ENCODE results near the gene GRK5.

Gene GRK5

DNA sequence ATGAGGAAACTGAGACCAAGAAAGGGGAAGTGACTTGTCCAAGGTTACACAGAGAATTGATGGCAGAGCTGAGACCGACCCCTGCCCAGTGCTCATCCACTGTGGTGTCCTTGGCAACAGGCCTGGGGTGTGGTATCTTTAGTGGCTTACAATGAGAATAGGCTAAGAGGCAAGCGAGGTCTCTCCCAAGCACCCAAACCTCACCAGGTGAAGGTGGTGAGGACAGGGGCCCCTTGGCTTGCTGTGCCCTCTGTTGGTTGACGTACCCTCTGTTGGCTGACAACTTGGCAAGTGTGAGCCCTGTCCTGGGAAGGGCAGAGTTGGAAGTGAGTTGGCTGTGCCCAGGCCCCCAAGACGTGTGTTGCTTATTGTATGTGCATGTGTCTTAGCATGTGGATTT, 166.9 kb downstream of the GRK5 start:
- DNase-seq: no peak
- no peaks in the 10 kb centered on the region; the same call in 1 of the 2 replicates for H3K4me1 ChIP-seq
- TF ChIP-seq, protein P1, sequence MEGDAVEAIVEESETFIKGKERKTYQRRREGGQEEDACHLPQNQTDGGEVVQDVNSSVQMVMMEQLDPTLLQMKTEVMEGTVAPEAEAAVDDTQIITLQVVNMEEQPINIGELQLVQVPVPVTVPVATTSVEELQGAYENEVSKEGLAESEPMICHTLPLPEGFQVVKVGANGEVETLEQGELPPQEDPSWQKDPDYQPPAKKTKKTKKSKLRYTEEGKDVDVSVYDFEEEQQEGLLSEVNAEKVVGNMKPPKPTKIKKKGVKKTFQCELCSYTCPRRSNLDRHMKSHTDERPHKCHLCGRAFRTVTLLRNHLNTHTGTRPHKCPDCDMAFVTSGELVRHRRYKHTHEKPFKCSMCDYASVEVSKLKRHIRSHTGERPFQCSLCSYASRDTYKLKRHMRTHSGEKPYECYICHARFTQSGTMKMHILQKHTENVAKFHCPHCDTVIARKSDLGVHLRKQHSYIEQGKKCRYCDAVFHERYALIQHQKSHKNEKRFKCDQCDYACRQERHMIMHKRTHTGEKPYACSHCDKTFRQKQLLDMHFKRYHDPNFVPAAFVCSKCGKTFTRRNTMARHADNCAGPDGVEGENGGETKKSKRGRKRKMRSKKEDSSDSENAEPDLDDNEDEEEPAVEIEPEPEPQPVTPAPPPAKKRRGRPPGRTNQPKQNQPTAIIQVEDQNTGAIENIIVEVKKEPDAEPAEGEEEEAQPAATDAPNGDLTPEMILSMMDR (IDR thresholded peaks at IDR 0.05; ENCODE audit: low read depth, low read length): no peak
- H3K36me3 ChIP-seq: no peaks in the 10 kb centered on the region
- no peak overlapping the region for H3K4me3 ChIP-seq (ENCODE audit: low read depth, low read length)
- no peaks in the 10 kb centered on the region for H3K27me3 ChIP-seq
- no peaks in the 10 kb centered on the region for H3K9me3 ChIP-seq

DNA sequence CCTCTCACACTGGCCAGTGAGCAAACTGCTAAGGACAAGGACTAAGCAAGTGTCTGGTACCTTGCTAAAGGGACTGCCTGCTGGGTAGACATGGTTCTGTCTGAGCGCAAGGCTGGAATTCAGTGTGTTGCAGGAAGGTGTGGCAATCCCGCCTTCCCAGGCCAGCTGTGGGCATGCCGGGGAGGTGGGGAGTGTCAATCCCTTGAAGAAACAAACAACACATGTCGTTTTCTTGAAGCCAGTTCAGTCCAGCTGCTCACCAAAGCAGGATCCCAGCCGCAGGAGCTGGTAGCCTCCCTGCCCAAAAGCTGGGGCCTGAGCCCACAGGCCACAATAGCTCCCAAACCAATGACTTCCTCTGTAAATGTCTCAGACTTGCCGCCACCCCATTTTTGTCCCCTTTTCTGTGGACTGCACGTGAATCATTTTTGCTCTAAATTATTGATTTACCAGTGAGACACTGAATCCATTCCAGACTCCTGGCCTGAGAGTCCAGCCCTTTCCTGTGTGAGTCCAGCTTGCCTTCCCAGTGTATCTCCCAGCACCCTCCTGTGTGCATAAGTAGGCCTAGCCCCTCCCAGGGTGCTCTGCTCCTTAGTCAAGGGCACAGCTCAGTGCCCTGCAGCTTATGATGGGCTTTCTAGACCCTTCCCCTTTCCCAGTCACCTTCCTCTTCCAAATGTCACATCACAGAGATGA, 168.4 kb downstream of the GRK5 start:
- H3K4me3 ChIP-seq (ENCODE audit: low read depth, low read length): no peak overlapping the region
- TF ChIP-seq, protein P1 (IDR thresholded peaks at IDR 0.05; ENCODE audit: low read depth, low read length): no peak
- H3K27me3 ChIP-seq: no peaks in the 10 kb centered on the region
- H3K36me3 ChIP-seq: peaks cover 3% of the 10 kb centered on the region; the same call in 1 of the 2 replicates
- no peaks in the 10 kb centered on the region for H3K9me3 ChIP-seq
- no peaks in the 10 kb centered on the region; the same call in 1 of the 2 replicates for H3K4me1 ChIP-seq
- no peak for DNase-seq

DNA sequence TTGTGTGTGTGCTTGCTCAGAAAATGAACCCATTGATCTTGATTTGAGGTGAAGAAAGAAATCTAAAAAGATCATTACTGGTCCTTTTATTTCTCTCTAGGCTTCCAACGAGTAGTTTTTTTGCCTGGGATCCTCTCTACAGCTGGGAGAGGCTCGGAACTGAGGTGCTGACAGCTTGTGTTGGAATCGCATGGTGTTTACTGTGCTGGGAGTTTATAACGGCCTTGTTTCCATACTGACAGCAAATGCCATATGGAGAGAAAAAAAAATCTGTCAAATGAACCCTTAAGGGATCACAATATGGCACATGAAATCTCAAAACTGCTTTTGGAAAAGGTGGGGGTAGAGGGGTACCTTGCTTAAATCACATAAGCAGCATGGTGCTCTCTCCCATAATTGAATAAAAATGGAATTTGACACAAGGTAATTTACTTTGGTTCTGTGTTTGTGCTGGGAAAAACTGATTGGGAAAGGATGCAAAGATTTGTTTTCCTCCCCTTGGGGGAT, 170.1 kb downstream of the GRK5 start:
- no peak for DNase-seq
- Histone ChIP-seq H3K27me3 (no peaks in the 10 kb centered on the region), H3K9me3 (no peaks in the 10 kb centered on the region), H3K4me1 (no peaks in the 10 kb centered on the region; the same call in 1 of the 2 replicates), H3K36me3 (peaks cover 3% of the 10 kb centered on the region), H3K4me3 (ENCODE audit: low read depth, low read length) (no peak overlapping the region)
- TF ChIP-seq, protein P1 (IDR thresholded peaks at IDR 0.05; ENCODE audit: low read depth, low read length): no peak

DNA sequence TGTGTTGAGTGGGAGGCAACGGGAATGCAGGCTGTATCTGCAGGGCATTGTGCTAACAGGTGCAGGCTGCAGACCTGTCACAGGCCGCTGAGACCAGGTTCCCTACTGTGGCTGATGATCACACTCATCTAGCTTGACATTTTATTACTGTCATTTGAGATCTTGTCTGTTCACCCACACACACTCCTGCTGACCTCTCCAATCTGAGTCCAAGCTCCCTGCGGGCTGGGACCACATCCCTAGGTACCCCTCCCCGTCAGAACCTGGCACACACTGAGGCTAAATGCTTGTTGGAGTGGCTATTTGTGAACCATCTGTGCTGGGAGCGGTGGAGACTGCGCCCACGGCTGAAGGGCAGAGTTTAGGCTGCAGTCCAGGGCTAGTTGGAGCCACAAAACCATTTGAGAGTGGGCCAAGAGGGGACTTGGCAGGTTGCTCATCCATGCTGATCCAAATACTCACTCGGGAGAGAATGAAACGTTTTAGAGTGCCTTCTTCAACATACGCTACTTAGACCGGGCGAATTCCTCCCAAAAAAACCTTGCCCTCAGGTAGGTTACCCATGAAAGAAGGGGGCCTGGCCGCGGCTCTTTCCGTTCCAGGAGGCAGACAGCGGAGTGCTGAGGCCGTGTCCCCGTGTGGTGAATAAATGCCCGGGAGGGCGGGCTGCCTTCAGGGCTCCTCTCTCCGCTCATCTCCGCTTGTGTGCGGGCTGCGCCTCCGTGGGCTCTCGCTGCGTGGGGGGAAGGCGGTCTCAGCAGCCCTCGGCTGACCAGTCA, 170.8 kb downstream of the GRK5 start:
- TF ChIP-seq, protein P1 (IDR thresholded peaks at IDR 0.05; ENCODE audit: low read depth, low read length): no peak
- Histone ChIP-seq H3K4me1 (no peaks in the 10 kb centered on the region; the same call in 1 of the 2 replicates), H3K36me3 (peaks cover 3% of the 10 kb centered on the region), H3K9me3 (no peaks in the 10 kb centered on the region), H3K4me3 (ENCODE audit: low read depth, low read length) (no peak overlapping the region), H3K27me3 (no peaks in the 10 kb centered on the region)
- no peak for DNase-seq

DNA sequence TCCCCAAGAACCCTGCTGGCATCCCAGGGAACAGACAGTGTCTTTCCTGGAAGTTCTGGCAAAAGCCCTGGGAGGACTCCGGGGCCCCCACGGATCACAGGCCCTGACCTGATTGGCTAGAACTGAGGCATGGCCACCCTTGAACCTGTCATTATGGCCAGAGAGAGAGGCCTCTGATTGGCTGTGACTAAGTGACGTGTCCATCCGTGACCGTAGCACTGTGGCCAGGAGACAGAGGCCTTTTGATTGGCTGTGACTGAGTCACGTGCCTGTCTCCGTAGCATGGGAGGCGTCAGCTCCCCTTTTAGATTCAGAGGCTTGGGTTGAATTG, 171.3 kb downstream of the GRK5 start:
- Histone ChIP-seq H3K4me3 (ENCODE audit: low read depth, low read length) (no peak overlapping the region), H3K36me3 (peaks cover 3% of the 10 kb centered on the region), H3K4me1 (no peaks in the 10 kb centered on the region; the same call in 1 of the 2 replicates), H3K27me3 (no peaks in the 10 kb centered on the region), H3K9me3 (no peaks in the 10 kb centered on the region)
- DNase-seq: no peak
- TF ChIP-seq, protein P1 (IDR thresholded peaks at IDR 0.05; ENCODE audit: low read depth, low read length): no peak
